Activated T-helper 1 cell treated with anti-CD3 and anti-CD28 coated beads, Interleukin-12 subunit alpha, Interleukin-12 subunit beta, Interleukin-2, Interleukin-4 antibody, amounts not matched to agents 30 ng/mL and 10 ng/mL and 1 ng/mL, durations not matched to agents 14 hours and 24 hours and 36 hours (primary cell): ENCODE measurements around the gene ITCH. TPM values are rescaled to one million over a fixed set of nuclear protein-coding genes. Genes with fewer than 3 reads are reported as not detected.
"Not testable (repeated sequence)": the region's sequence is repeated elsewhere in the genome, so short reads cannot be mapped to it uniquely, and the experiment has no call there.

Source experiments
- DNase-seq: peaks from one replicate; pipeline ENCODE4 v3.0.0; 2021; ENCODE audit warnings: low spot score
- H3K27ac Mint-ChIP-seq: one replicate; pipeline ENCODE4 v1.8.0; 2021; ENCODE audit warnings: mild to moderate bottlenecking, mixed read lengths
- H3K27me3 Mint-ChIP-seq: one replicate; pipeline ENCODE4 v1.8.0; 2022; ENCODE audit warnings: mild to moderate bottlenecking, moderate library complexity, mixed read lengths; ENCODE audit not compliant: insufficient read depth
- H3K36me3 Mint-ChIP-seq: one replicate; pipeline ENCODE4 v1.8.0; 2021; ENCODE audit warnings: low read depth, mixed read lengths
- H3K4me1 Mint-ChIP-seq: one replicate; pipeline ENCODE4 v1.8.0; 2021; ENCODE audit warnings: low read depth, mixed read lengths
- H3K4me3 Mint-ChIP-seq: one replicate; pipeline ENCODE4 v1.8.0; 2021; ENCODE audit warnings: mild to moderate bottlenecking, moderate library complexity, mixed read lengths
- H3K9me3 Mint-ChIP-seq: one replicate; pipeline ENCODE4 v1.8.0; 2021; ENCODE audit warnings: mixed read lengths
- intact Hi-C: fragments of 100-400 bp; cut with micrococcal nuclease; formaldehyde crosslinking; loops from one replicate; pipeline ENCODE4 v1.15.1; 2024
- total RNA-seq: library from RNA; stranded (reverse); gene quantifications from 2 replicates; pipeline ENCODE4 v1.2.3, GENCODE V29; 2022

Gene ITCH
- total RNA-seq, 1 donor from 2014 or later, result 55.6 TPM

- H3K27me3 Mint-ChIP-seq, result no peaks in the 10 kb centered on the region
- intact Hi-C loops, result no loop called here
- H3K9me3 Mint-ChIP-seq, result no peaks in the 10 kb centered on the region
- H3K36me3 Mint-ChIP-seq, result peaks cover 25% of the 10 kb centered on the region
- H3K4me3 Mint-ChIP-seq, result no peak overlapping the region
- peaks cover 24% of the 10 kb centered on the region for H3K4me1 Mint-ChIP-seq
- no peak overlapping the region for H3K27ac Mint-ChIP-seq
- DNase-seq, result no peak
Measured at GRCh38 chr20:34439168-34439567, 76.1 kb downstream of the ITCH start.

GRCh38 chr20:34441423-34441822, 78.3 kb downstream of the ITCH start:
- DNase-seq, intact Hi-C loops, H3K27me3 Mint-ChIP-seq, H3K27ac Mint-ChIP-seq, H3K9me3 Mint-ChIP-seq, H3K4me3 Mint-ChIP-seq: not testable (repeated sequence)
- peaks cover 36% of the 10 kb centered on the region for H3K36me3 Mint-ChIP-seq
- peaks cover 18% of the 10 kb centered on the region for H3K4me1 Mint-ChIP-seq

- Mint-ChIP-seq H3K27me3 (no peaks in the 10 kb centered on the region), H3K4me3 (no peak overlapping the region), H3K9me3 (no peaks in the 10 kb centered on the region), H3K4me1 (peaks cover 7% of the 10 kb centered on the region), H3K36me3 (peaks cover 45% of the 10 kb centered on the region), H3K27ac (no peak overlapping the region)
- no peak for DNase-seq
- intact Hi-C loops, result no loop called here
Measured at GRCh38 chr20:34443546-34443945, 80.5 kb downstream of the ITCH start.

GRCh38 chr20:34445177-34446065, 82.3 kb downstream of the ITCH start:
- no peaks in the 10 kb centered on the region for H3K9me3 Mint-ChIP-seq
- H3K27me3 Mint-ChIP-seq, result no peaks in the 10 kb centered on the region
- no peak overlapping the region for H3K4me3 Mint-ChIP-seq
- peaks cover 48% of the 10 kb centered on the region for H3K36me3 Mint-ChIP-seq
- DNase-seq, result no peak
- peaks cover 7% of the 10 kb centered on the region for H3K4me1 Mint-ChIP-seq
- intact Hi-C loops, result no loop called here
- no peak overlapping the region for H3K27ac Mint-ChIP-seq

- Mint-ChIP-seq H3K4me3 (no peak overlapping the region), H3K36me3 (peaks cover 41% of the 10 kb centered on the region), H3K9me3 (no peaks in the 10 kb centered on the region), H3K4me1 (peaks cover 7% of the 10 kb centered on the region), H3K27me3 (no peaks in the 10 kb centered on the region), H3K27ac (no peak overlapping the region)
- intact Hi-C loops, result no loop called here
- DNase-seq, result no peak
Measured at GRCh38 chr20:34448517-34448916, 85.4 kb downstream of the ITCH start.

GRCh38 chr20:34449674-34450592, 86.9 kb downstream of the ITCH start:
- no peak overlapping the region for H3K4me3 Mint-ChIP-seq
- H3K27me3 Mint-ChIP-seq, result no peaks in the 10 kb centered on the region
- H3K36me3 Mint-ChIP-seq, result peaks cover 37% of the 10 kb centered on the region
- no peak overlapping the region for H3K27ac Mint-ChIP-seq
- intact Hi-C loops, result no loop called here
- H3K9me3 Mint-ChIP-seq, result no peaks in the 10 kb centered on the region
- peaks cover 7% of the 10 kb centered on the region for H3K4me1 Mint-ChIP-seq
- no peak for DNase-seq

- no peaks in the 10 kb centered on the region for H3K4me1 Mint-ChIP-seq
- no peaks in the 10 kb centered on the region for H3K27me3 Mint-ChIP-seq
- peaks cover 26% of the 10 kb centered on the region for H3K36me3 Mint-ChIP-seq
- intact Hi-C loops, result no loop called here
- no peak for DNase-seq
- no peak overlapping the region for H3K27ac Mint-ChIP-seq
- no peaks in the 10 kb centered on the region for H3K9me3 Mint-ChIP-seq
- H3K4me3 Mint-ChIP-seq, result no peak overlapping the region
Measured at GRCh38 chr20:34452281-34452982, 89.4 kb downstream of the ITCH start.

GRCh38 chr20:34458631-34459030, 95.6 kb downstream of the ITCH start:
- Mint-ChIP-seq H3K36me3 (peaks cover 31% of the 10 kb centered on the region), H3K27ac (no peak overlapping the region)

GRCh38 chr20:34459209-34459897, 96.3 kb downstream of the ITCH start:
- no peaks in the 10 kb centered on the region for H3K27me3 Mint-ChIP-seq
- intact Hi-C loops, result no loop called here
- H3K27ac Mint-ChIP-seq, result no peak overlapping the region
- H3K4me3 Mint-ChIP-seq, result no peak overlapping the region
- peaks cover 33% of the 10 kb centered on the region for H3K36me3 Mint-ChIP-seq
- DNase-seq, result no peak
- no peaks in the 10 kb centered on the region for H3K4me1 Mint-ChIP-seq
- H3K9me3 Mint-ChIP-seq, result no peaks in the 10 kb centered on the region

More at GRCh38 chr20:34458631-34459030, 95.6 kb downstream of the ITCH start:
- intact Hi-C loops, result no loop called here
- no peak for DNase-seq
- Mint-ChIP-seq H3K4me1 (no peaks in the 10 kb centered on the region), H3K9me3 (no peaks in the 10 kb centered on the region), H3K4me3 (no peak overlapping the region), H3K27me3 (no peaks in the 10 kb centered on the region)

- Mint-ChIP-seq H3K4me1 (no peaks in the 10 kb centered on the region), H3K4me3 (no peak overlapping the region), H3K27me3 (no peaks in the 10 kb centered on the region), H3K9me3 (no peaks in the 10 kb centered on the region), H3K36me3 (peaks cover 33% of the 10 kb centered on the region), H3K27ac (no peak overlapping the region)
- DNase-seq, result no peak
- intact Hi-C loops, result no loop called here
Measured at GRCh38 chr20:34461779-34462087, 98.7 kb downstream of the ITCH start.

- Mint-ChIP-seq H3K4me1 (no peaks in the 10 kb centered on the region), H3K4me3 (no peak overlapping the region), H3K36me3 (peaks cover 11% of the 10 kb centered on the region)
Measured at GRCh38 chr20:34468951-34469350, 105.9 kb downstream of the ITCH start.

GRCh38 chr20:34472246-34472925, 109.3 kb downstream of the ITCH start:
- DNase-seq, result no peak
- intact Hi-C loops, result no loop called here
- Mint-ChIP-seq H3K4me1 (peaks cover 7% of the 10 kb centered on the region), H3K27ac (no peak overlapping the region), H3K4me3 (no peak overlapping the region), H3K27me3 (no peaks in the 10 kb centered on the region), H3K36me3 (peaks cover 21% of the 10 kb centered on the region), H3K9me3 (no peaks in the 10 kb centered on the region)

More at GRCh38 chr20:34468951-34469350, 105.9 kb downstream of the ITCH start:
- Mint-ChIP-seq H3K27me3 (no peaks in the 10 kb centered on the region), H3K9me3 (no peaks in the 10 kb centered on the region), H3K27ac (no peak overlapping the region)
- DNase-seq, result no peak
- intact Hi-C loops, result no loop called here
